Measurements from ENCODE around the gene SYNJ1. TPM values are rescaled to one million over a fixed set of nuclear protein-coding genes. Genes with fewer than 3 reads are reported as not detected.
"Not testable (repeated sequence)": the region's sequence is repeated elsewhere in the genome, so short reads cannot be mapped to it uniquely, and the experiment has no call there.

The SYNJ1 gene
- polyA plus RNA-seq, 4 donors: 13.3 to 18.8 (median 17.3) TPM

GRCh38 chr21:32702702-32703101 is 25.1 kb downstream of the SYNJ1 start:
- DNase-seq (ENCODE audit: low read depth in 4 of 4, low spot score in 3 of 4): no peak

- DNase-seq (ENCODE audit: low read depth in 4 of 4, low spot score in 3 of 4): no peak
Measured at GRCh38 chr21:32698971-32699693, 28.7 kb downstream of the SYNJ1 start.

- DNase-seq (ENCODE audit: low read depth in 4 of 4, low spot score in 3 of 4): no peak
Measured at GRCh38 chr21:32698286-32698685, 29.5 kb downstream of the SYNJ1 start.

GRCh38 chr21:32695482-32695881 is 32.3 kb downstream of the SYNJ1 start:
- DNase-seq (ENCODE audit: low read depth in 4 of 4, low spot score in 3 of 4): not testable (repeated sequence)

GRCh38 chr21:32693581-32693980 is 34.2 kb downstream of the SYNJ1 start:
- no peak for DNase-seq (ENCODE audit: low read depth in 4 of 4, low spot score in 3 of 4)

GRCh38 chr21:32690085-32690484 is 37.7 kb downstream of the SYNJ1 start:
- no peak for DNase-seq (ENCODE audit: low read depth in 4 of 4, low spot score in 3 of 4)

GRCh38 chr21:32687643-32688345 is 40.0 kb downstream of the SYNJ1 start:
- no peak for DNase-seq (ENCODE audit: low read depth in 4 of 4, low spot score in 3 of 4)

GRCh38 chr21:32682696-32683474 is 44.9 kb downstream of the SYNJ1 start:
- no peak for DNase-seq (ENCODE audit: low read depth in 4 of 4, low spot score in 3 of 4)

GRCh38 chr21:32674731-32675130 is 53.1 kb downstream of the SYNJ1 start:
- DNase-seq (ENCODE audit: low read depth in 4 of 4, low spot score in 3 of 4): no peak

GRCh38 chr21:32674038-32674437 is 53.8 kb downstream of the SYNJ1 start:
- no peak for DNase-seq (ENCODE audit: low read depth in 4 of 4, low spot score in 3 of 4)

- no peak for DNase-seq (ENCODE audit: low read depth in 4 of 4, low spot score in 3 of 4)
Measured at GRCh38 chr21:32666258-32666657, 61.6 kb downstream of the SYNJ1 start.

- not testable (repeated sequence) for DNase-seq (ENCODE audit: low read depth in 4 of 4, low spot score in 3 of 4)
Measured at GRCh38 chr21:32664095-32664494, 63.7 kb downstream of the SYNJ1 start.

GRCh38 chr21:32661981-32662380 is 65.8 kb downstream of the SYNJ1 start:
- DNase-seq (ENCODE audit: low read depth in 4 of 4, low spot score in 3 of 4): not testable (repeated sequence)

- DNase-seq (ENCODE audit: low read depth in 4 of 4, low spot score in 3 of 4): not testable (repeated sequence)
Measured at GRCh38 chr21:32661026-32661782, 66.6 kb downstream of the SYNJ1 start.

- no peak for DNase-seq (ENCODE audit: low read depth in 4 of 4, low spot score in 3 of 4)
Measured at GRCh38 chr21:32658524-32658923, 69.3 kb downstream of the SYNJ1 start.

GRCh38 chr21:32653326-32653901 is 74.4 kb downstream of the SYNJ1 start:
- no peak for DNase-seq (ENCODE audit: low read depth in 4 of 4, low spot score in 3 of 4)

GRCh38 chr21:32648165-32648564 is 79.6 kb downstream of the SYNJ1 start:
- no peak for DNase-seq (ENCODE audit: low read depth in 4 of 4, low spot score in 3 of 4)

GRCh38 chr21:32645261-32646182 is 82.3 kb downstream of the SYNJ1 start:
- no peak for DNase-seq (ENCODE audit: low read depth in 4 of 4, low spot score in 3 of 4)
